NOMO-1 treated with dmso at 0.1 percent for 144 hours (cell line): ENCODE measurements around the gene TMEM131.
A peak's percentile ranks its signal among the peaks of the same experiment; 100 is the strongest.

Source experiments
- DNase-seq: peaks from one replicate; lab custom pipeline; 2025; ENCODE audit not compliant: unreplicated experiment; lab: John Stamatoyannopoulos, UW

TMEM131 gene

GRCh38 chr2:97819754-97820153 is 176.0 kb downstream of the TMEM131 start:
- DNase-seq, result no peak

GRCh38 chr2:97816411-97816810 is 179.3 kb downstream of the TMEM131 start:
- no peak for DNase-seq

GRCh38 chr2:97812931-97813330 is 182.8 kb downstream of the TMEM131 start:
- no peak for DNase-seq

GRCh38 chr2:97808816-97809215 is 186.9 kb downstream of the TMEM131 start:
- no peak for DNase-seq

GRCh38 chr2:97806738-97807618 is 188.8 kb downstream of the TMEM131 start:
- peak; percentile 73 for DNase-seq

- no peak for DNase-seq
Measured at GRCh38 chr2:97805776-97806175, 190.0 kb downstream of the TMEM131 start.

GRCh38 chr2:97801028-97801427 is 194.7 kb downstream of the TMEM131 start:
- no peak for DNase-seq

- DNase-seq, result no peak
Measured at GRCh38 chr2:97798416-97798815, 197.3 kb downstream of the TMEM131 start.

- no peak for DNase-seq
Measured at GRCh38 chr2:97797355-97797754, 198.4 kb downstream of the TMEM131 start.

GRCh38 chr2:97796465-97797126 is 199.2 kb downstream of the TMEM131 start:
- no peak for DNase-seq

GRCh38 chr2:97792416-97792815 is 203.3 kb downstream of the TMEM131 start:
- no peak for DNase-seq

- no peak for DNase-seq
Measured at GRCh38 chr2:97788986-97789644, 206.6 kb downstream of the TMEM131 start.

GRCh38 chr2:97785818-97786217 is 209.9 kb downstream of the TMEM131 start:
- no peak for DNase-seq

GRCh38 chr2:97784953-97785352 is 210.8 kb downstream of the TMEM131 start:
- no peak for DNase-seq

- no peak for DNase-seq
Measured at GRCh38 chr2:97781981-97782380, 213.8 kb downstream of the TMEM131 start.

- DNase-seq, result no peak
Measured at GRCh38 chr2:97779141-97779540, 216.6 kb downstream of the TMEM131 start.

GRCh38 chr2:97775074-97775473 is 220.7 kb downstream of the TMEM131 start:
- no peak for DNase-seq

GRCh38 chr2:97774425-97774824 is 221.3 kb downstream of the TMEM131 start:
- no peak for DNase-seq

GRCh38 chr2:97770445-97770844 is 225.3 kb downstream of the TMEM131 start:
- DNase-seq, result no peak

GRCh38 chr2:97769711-97770110 is 226.0 kb downstream of the TMEM131 start:
- DNase-seq, result no peak

- DNase-seq, result no peak
Measured at GRCh38 chr2:97769308-97769707, 226.4 kb downstream of the TMEM131 start.

- no peak for DNase-seq
Measured at GRCh38 chr2:97766567-97766966, 229.2 kb downstream of the TMEM131 start.
